ENCODE data around the gene KIF20A.
"Not testable (repeated sequence)": the region's sequence is repeated elsewhere in the genome, so short reads cannot be mapped to it uniquely, and the experiment has no call there.

Gene KIF20A

GRCh38 chr5:138141734-138142133 is 37.2 kb upstream of the KIF20A start:
- no peak for TF ChIP-seq CTCF (conservative IDR thresholded peaks at IDR 0.05)
- no peak for TF ChIP-seq ZFX (IDR thresholded peaks at IDR 0.05)
- H3K27ac ChIP-seq: no peak overlapping the region

GRCh38 chr5:138143578-138143977 is 35.3 kb upstream of the KIF20A start:
- not testable (repeated sequence) for H3K27ac ChIP-seq

- TF ChIP-seq CTCF (conservative IDR thresholded peaks at IDR 0.05) (no peak), ZFX (IDR thresholded peaks at IDR 0.05) (no peak)
- no peak overlapping the region for H3K27ac ChIP-seq
Measured at GRCh38 chr5:138148811-138149210, 30.1 kb upstream of the KIF20A start.

- TF ChIP-seq CTCF (conservative IDR thresholded peaks at IDR 0.05) (no peak), ZFX (IDR thresholded peaks at IDR 0.05) (no peak)
- H3K27ac ChIP-seq: no peak overlapping the region
Measured at GRCh38 chr5:138149530-138149929, 29.4 kb upstream of the KIF20A start.

GRCh38 chr5:138155977-138156376 is 22.9 kb upstream of the KIF20A start:
- not testable (repeated sequence) for H3K27ac ChIP-seq

- no peak for TF ChIP-seq CTCF (conservative IDR thresholded peaks at IDR 0.05)
- TF ChIP-seq ZFX (IDR thresholded peaks at IDR 0.05): no peak
- H3K27ac ChIP-seq: no peak overlapping the region
Measured at GRCh38 chr5:138157626-138158025, 21.3 kb upstream of the KIF20A start.

GRCh38 chr5:138159666-138160065 is 19.2 kb upstream of the KIF20A start:
- TF ChIP-seq CTCF (conservative IDR thresholded peaks at IDR 0.05): no peak
- TF ChIP-seq ZFX (IDR thresholded peaks at IDR 0.05): no peak
- no peak overlapping the region for H3K27ac ChIP-seq

GRCh38 chr5:138160706-138161105 is 18.2 kb upstream of the KIF20A start:
- TF ChIP-seq CTCF (conservative IDR thresholded peaks at IDR 0.05) (no peak), ZFX (IDR thresholded peaks at IDR 0.05) (no peak)
- H3K27ac ChIP-seq: no peak overlapping the region

- no peak overlapping the region for H3K27ac ChIP-seq
- TF ChIP-seq CTCF (conservative IDR thresholded peaks at IDR 0.05): no peak
Measured at GRCh38 chr5:138163721-138164120, 15.2 kb upstream of the KIF20A start.
